Liver (tissue), 9 donors: ENCODE results near the gene SMAP2. TPM values are rescaled to one million over a fixed set of nuclear protein-coding genes. Genes with fewer than 3 reads are reported as not detected.

Experiments
- DNase-seq: peaks from one replicate; pipeline ENCODE4 v3.0.0-alpha.2; 2017; ENCODE audit warnings: low spot score
- H3K27ac ChIP-seq, 2 donors: one replicate each; pipeline ENCODE4 v1.7.0; 2013; ENCODE audit warnings: inconsistent platforms in 2 of 2, low read length in 2 of 2, control low read depth in 1 of 2, low read depth in 1 of 2, mild to moderate bottlenecking in 1 of 2
- H3K27me3 ChIP-seq, 4 donors: one replicate each; pipeline versions ENCODE4 v1.6.1 to v1.7.0; 2013; ENCODE audit warnings: low read length in 3 of 4, inconsistent platforms in 1 of 4, mild to moderate bottlenecking in 1 of 4, moderate library complexity in 1 of 4; ENCODE audit not compliant: control insufficient read depth in 4 of 4, insufficient read depth in 4 of 4
- H3K36me3 ChIP-seq, 4 donors: one replicate each; pipeline versions ENCODE4 v1.6.1 to v1.7.0; 2013; ENCODE audit warnings: low read length in 3 of 4, mild to moderate bottlenecking in 3 of 4, low read depth in 1 of 4, moderate library complexity in 1 of 4; ENCODE audit not compliant: control insufficient read depth in 4 of 4, insufficient read depth in 3 of 4
- H3K4me1 ChIP-seq, 4 donors: one replicate each; pipeline versions ENCODE4 v1.6.1 to v1.7.0; 2013; ENCODE audit warnings: low read length in 3 of 4, mild to moderate bottlenecking in 3 of 4, moderate library complexity in 1 of 4; ENCODE audit not compliant: control insufficient read depth in 4 of 4, insufficient read depth in 4 of 4
- H3K4me3 ChIP-seq, 3 donors: one replicate each; pipeline versions ENCODE4 v1.6.1 to v1.7.0; 2013; ENCODE audit warnings: low read length in 3 of 3, control low read depth in 1 of 3, low read depth in 1 of 3, mild to moderate bottlenecking in 1 of 3
- H3K9ac ChIP-seq, 2 donors: one replicate each; pipeline ENCODE4 v1.7.0; 2013; ENCODE audit warnings: low read length in 2 of 2, mild to moderate bottlenecking in 2 of 2, moderate library complexity in 2 of 2, control low read depth in 1 of 2, low read depth in 1 of 2
- H3K9me3 ChIP-seq, 4 donors: one replicate each; pipeline versions ENCODE4 v1.6.1 to v1.7.0; 2013; ENCODE audit warnings: low read length in 3 of 4; ENCODE audit not compliant: control insufficient read depth in 4 of 4
- EGR1 ChIP-seq, 2 donors: IDR thresholded peaks; 2 replicates each; pipeline ENCODE4 v1.6.1; 2016 to 2018; ENCODE audit warnings: antibody characterized with exemption in 2 of 2, low read depth in 2 of 2
- FOXA1 ChIP-seq: IDR thresholded peaks from 2 replicates; pipeline ENCODE4 v1.6.1; 2016; ENCODE audit warnings: antibody characterized with exemption
- FOXA2 ChIP-seq: IDR thresholded peaks from 2 replicates; pipeline ENCODE4 v1.6.1; 2016; ENCODE audit warnings: antibody characterized with exemption
- GABPA ChIP-seq, 2 donors: IDR thresholded peaks in 1 of 2; conservative IDR thresholded peaks in 1 of 2; 2 replicates each; pipeline ENCODE4 v1.6.1; 2016; ENCODE audit warnings: antibody characterized with exemption in 2 of 2, mild to moderate bottlenecking in 1 of 2, moderate library complexity in 1 of 2
- HNF4A ChIP-seq, 2 donors: conservative IDR thresholded peaks; 2 replicates each; pipeline ENCODE4 v1.6.1; 2016; ENCODE audit warnings: antibody characterized with exemption in 2 of 2, mild to moderate bottlenecking in 2 of 2
- HNF4G ChIP-seq: IDR thresholded peaks from 2 replicates; pipeline ENCODE4 v1.6.1; 2016; ENCODE audit warnings: antibody characterized with exemption
- JUND ChIP-seq, 2 donors: IDR thresholded peaks; 2 replicates each; pipeline ENCODE4 v1.6.1; 2016; ENCODE audit warnings: antibody characterized with exemption in 2 of 2
- NR2F2 ChIP-seq: IDR thresholded peaks from 2 replicates; pipeline ENCODE4 v1.6.1; 2016; ENCODE audit warnings: antibody characterized with exemption
- RAD21 ChIP-seq, 2 donors: IDR thresholded peaks; 2 replicates each; pipeline ENCODE4 v1.6.1; 2016; ENCODE audit warnings: antibody characterized with exemption in 2 of 2, mild to moderate bottlenecking in 2 of 2
- RXRA ChIP-seq, 2 donors: IDR thresholded peaks; 2 replicates each; pipeline ENCODE4 v1.6.1; 2017 to 2018; ENCODE audit warnings: antibody characterized with exemption in 2 of 2, mild to moderate bottlenecking in 1 of 2
- SP1 ChIP-seq: IDR thresholded peaks from 2 replicates; pipeline ENCODE4 v1.6.1; 2018; ENCODE audit warnings: antibody characterized with exemption, mild to moderate bottlenecking
- TAF1 ChIP-seq: conservative IDR thresholded peaks from 2 replicates; pipeline ENCODE4 v1.6.1; 2016; ENCODE audit warnings: antibody characterized with exemption, mild to moderate bottlenecking
- YY1 ChIP-seq: IDR thresholded peaks from 2 replicates; pipeline ENCODE4 v1.6.1; 2016; ENCODE audit warnings: antibody characterized with exemption, mild to moderate bottlenecking
- WGBS: extraction: QIAGEN DNeasy Blood & Tissue Kit; methylation state at CpG from one replicate; pipeline ENCODE4 v1.1.7; 2013; 5-methylcytosine and 5-hydroxymethylcytosine counted together
- polyA plus RNA-seq, 2 donors: library from polyadenylated mRNA; stranded (reverse) in 1 of 2; unstranded in 1 of 2; fragments of 200-250 nt in 1 of 2; fragments of >200 nt in 1 of 2; fragmentation: Nextera tagmentation in 1 of 2; extraction: Ambion mirVana in 1 of 2; gene quantifications; one replicate each; pipeline versions ENCODE4 v1.2.1 to v1.2.3, GENCODE V29; 2013 to 2015
- total RNA-seq, 2 donors: library from RNA; depleted of rRNA; stranded (reverse); fragments of >200 nt; gene quantifications; one replicate each; pipeline ENCODE4 v1.2.3, GENCODE V29; 2014
- TF ChIP-seq, protein P1 (sequence below): IDR thresholded peaks from 2 replicates; pipeline ENCODE4 v1.6.1; 2016; ENCODE audit warnings: antibody characterized with exemption, mild to moderate bottlenecking
- TF ChIP-seq, protein P2 (sequence below): fragments of 150-350 bp; IDR thresholded peaks from 2 replicates; pipeline ENCODE4 v1.5.1; 2017; ENCODE audit warnings: improper control_type of control experiment, low read depth, low read length; ENCODE audit not compliant: missing input control
- TF ChIP-seq, protein P3 (sequence below): IDR thresholded peaks from 2 replicates; pipeline ENCODE4 v1.6.1; 2016; ENCODE audit warnings: antibody characterized with exemption
- TF ChIP-seq, protein P4 (sequence below): IDR thresholded peaks from 2 replicates; pipeline ENCODE4 v1.6.1; 2016; ENCODE audit warnings: antibody characterized with exemption
- TF ChIP-seq, protein P5 (sequence below): IDR thresholded peaks from 2 replicates; pipeline ENCODE4 v1.6.1; 2016; ENCODE audit warnings: antibody characterized with exemption
- donor health status: healthy.
- donor health status: healthy.
- donor health status: healthy.
- donor health status: healthy.
- donor health status: healthy.

SMAP2 gene
- total and polyA plus RNA-seq, 4 donors, result 20.0 to 36.8 (median 29.8) TPM

DNA sequence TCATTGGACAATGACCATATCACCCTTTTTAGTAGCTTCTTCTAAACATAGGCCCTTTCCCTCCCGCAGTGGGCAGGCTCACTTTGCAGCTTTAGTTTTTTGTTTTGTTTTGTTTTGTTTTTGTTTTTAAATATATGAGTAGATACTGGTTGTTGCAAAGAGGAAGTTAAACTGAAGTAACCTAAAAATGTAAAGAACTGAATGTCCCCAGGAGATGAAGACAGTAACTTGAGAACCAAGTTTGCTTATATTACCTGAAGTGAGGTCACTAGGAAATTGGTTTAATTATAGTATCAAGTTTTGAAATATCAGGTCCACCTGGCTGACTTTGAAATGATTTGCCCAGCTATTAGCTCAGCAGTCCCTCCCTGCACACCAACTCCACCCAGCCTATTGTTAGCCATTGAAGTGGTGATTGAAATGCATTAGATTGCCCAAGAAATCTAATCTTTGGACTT, 18.2 kb downstream of the SMAP2 start:
- H3K4me3 ChIP-seq, result no peak overlapping the region
- H3K9ac ChIP-seq, result peak overlapping the region in 1 of 2 donors; percentile 21
- TF ChIP-seq SP1, result peak; percentile 62
- TF ChIP-seq HNF4G, result no peak
- TF ChIP-seq, protein P1, sequence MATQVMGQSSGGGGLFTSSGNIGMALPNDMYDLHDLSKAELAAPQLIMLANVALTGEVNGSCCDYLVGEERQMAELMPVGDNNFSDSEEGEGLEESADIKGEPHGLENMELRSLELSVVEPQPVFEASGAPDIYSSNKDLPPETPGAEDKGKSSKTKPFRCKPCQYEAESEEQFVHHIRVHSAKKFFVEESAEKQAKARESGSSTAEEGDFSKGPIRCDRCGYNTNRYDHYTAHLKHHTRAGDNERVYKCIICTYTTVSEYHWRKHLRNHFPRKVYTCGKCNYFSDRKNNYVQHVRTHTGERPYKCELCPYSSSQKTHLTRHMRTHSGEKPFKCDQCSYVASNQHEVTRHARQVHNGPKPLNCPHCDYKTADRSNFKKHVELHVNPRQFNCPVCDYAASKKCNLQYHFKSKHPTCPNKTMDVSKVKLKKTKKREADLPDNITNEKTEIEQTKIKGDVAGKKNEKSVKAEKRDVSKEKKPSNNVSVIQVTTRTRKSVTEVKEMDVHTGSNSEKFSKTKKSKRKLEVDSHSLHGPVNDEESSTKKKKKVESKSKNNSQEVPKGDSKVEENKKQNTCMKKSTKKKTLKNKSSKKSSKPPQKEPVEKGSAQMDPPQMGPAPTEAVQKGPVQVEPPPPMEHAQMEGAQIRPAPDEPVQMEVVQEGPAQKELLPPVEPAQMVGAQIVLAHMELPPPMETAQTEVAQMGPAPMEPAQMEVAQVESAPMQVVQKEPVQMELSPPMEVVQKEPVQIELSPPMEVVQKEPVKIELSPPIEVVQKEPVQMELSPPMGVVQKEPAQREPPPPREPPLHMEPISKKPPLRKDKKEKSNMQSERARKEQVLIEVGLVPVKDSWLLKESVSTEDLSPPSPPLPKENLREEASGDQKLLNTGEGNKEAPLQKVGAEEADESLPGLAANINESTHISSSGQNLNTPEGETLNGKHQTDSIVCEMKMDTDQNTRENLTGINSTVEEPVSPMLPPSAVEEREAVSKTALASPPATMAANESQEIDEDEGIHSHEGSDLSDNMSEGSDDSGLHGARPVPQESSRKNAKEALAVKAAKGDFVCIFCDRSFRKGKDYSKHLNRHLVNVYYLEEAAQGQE, result no peak
- no peak for TF ChIP-seq FOXA1
- TF ChIP-seq, protein P2, sequence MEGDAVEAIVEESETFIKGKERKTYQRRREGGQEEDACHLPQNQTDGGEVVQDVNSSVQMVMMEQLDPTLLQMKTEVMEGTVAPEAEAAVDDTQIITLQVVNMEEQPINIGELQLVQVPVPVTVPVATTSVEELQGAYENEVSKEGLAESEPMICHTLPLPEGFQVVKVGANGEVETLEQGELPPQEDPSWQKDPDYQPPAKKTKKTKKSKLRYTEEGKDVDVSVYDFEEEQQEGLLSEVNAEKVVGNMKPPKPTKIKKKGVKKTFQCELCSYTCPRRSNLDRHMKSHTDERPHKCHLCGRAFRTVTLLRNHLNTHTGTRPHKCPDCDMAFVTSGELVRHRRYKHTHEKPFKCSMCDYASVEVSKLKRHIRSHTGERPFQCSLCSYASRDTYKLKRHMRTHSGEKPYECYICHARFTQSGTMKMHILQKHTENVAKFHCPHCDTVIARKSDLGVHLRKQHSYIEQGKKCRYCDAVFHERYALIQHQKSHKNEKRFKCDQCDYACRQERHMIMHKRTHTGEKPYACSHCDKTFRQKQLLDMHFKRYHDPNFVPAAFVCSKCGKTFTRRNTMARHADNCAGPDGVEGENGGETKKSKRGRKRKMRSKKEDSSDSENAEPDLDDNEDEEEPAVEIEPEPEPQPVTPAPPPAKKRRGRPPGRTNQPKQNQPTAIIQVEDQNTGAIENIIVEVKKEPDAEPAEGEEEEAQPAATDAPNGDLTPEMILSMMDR, result no peak
- peak in 1 of 2 donors; percentile 54 for TF ChIP-seq RXRA (IDR thresholded peaks at IDR 0.05)
- TF ChIP-seq, protein P3, sequence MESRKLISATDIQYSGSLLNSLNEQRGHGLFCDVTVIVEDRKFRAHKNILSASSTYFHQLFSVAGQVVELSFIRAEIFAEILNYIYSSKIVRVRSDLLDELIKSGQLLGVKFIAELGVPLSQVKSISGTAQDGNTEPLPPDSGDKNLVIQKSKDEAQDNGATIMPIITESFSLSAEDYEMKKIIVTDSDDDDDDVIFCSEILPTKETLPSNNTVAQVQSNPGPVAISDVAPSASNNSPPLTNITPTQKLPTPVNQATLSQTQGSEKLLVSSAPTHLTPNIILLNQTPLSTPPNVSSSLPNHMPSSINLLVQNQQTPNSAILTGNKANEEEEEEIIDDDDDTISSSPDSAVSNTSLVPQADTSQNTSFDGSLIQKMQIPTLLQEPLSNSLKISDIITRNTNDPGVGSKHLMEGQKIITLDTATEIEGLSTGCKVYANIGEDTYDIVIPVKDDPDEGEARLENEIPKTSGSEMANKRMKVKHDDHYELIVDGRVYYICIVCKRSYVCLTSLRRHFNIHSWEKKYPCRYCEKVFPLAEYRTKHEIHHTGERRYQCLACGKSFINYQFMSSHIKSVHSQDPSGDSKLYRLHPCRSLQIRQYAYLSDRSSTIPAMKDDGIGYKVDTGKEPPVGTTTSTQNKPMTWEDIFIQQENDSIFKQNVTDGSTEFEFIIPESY, result no peak
- TF ChIP-seq YY1, result peak; percentile 59
- TF ChIP-seq JUND (IDR thresholded peaks at IDR 0.05), result peak in 1 of 2 donors; percentile 33
- peak; percentile 59 to 64 for TF ChIP-seq HNF4A (conservative IDR thresholded peaks at IDR 0.05)
- no peak for DNase-seq
- H3K4me1 ChIP-seq, result peaks cover 29 to 60% (median 48%) of the 10 kb centered on the region in 4 donors
- no peaks in the 10 kb centered on the region for H3K36me3 ChIP-seq
- peak overlapping the region; percentile 86 to 95 for H3K27ac ChIP-seq
- H3K27me3 ChIP-seq, result no peaks in the 10 kb centered on the region
- H3K9me3 ChIP-seq, result no peaks in the 10 kb centered on the region
- WGBS, result 74% methylated on average over 1 of the region's 1 CpG

DNA sequence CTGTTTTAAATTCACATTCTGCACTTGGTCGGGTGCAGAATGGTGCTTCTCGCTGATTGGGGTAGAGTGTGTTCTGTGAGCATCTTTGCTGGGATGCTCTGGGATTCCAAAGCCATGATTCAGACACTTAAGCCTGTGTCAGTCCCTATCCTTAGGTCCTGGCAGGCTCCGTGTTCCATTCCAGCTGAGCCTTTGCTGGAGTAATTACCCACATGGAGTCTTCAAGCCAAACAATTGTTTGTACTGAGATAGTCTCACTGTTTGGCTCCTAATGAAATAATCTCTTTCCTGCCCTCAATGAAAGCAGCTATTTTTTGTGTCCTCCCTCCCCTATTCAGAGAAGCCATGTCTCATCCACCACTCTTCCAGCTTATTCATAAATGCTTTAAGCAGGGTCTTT, 18.7 kb downstream of the SMAP2 start:
- H3K27ac ChIP-seq, result peak overlapping the region; percentile 86 to 95
- no peaks in the 10 kb centered on the region for H3K36me3 ChIP-seq
- H3K9ac ChIP-seq, result peak overlapping the region in 1 of 2 donors; percentile 16
- H3K9me3 ChIP-seq, result no peaks in the 10 kb centered on the region
- TF ChIP-seq JUND (IDR thresholded peaks at IDR 0.05) (no peak), RXRA (IDR thresholded peaks at IDR 0.05) (no peak), FOXA2 (no peak), YY1 (no peak), HNF4A (conservative IDR thresholded peaks at IDR 0.05) (no peak), NR2F2 (no peak), EGR1 (IDR thresholded peaks at IDR 0.05; ENCODE audit: low read depth in 2 of 2) (no peak), RAD21 (IDR thresholded peaks at IDR 0.05) (no peak), GABPA (IDR thresholded peaks at IDR 0.05 in 1 of 2, conservative IDR thresholded peaks at IDR 0.05 in 1 of 2) (no peak), SP1 (no peak), TAF1 (no peak), HNF4G (no peak), FOXA1 (no peak)
- TF ChIP-seq, protein P2, result no peak
- TF ChIP-seq, protein P4, sequence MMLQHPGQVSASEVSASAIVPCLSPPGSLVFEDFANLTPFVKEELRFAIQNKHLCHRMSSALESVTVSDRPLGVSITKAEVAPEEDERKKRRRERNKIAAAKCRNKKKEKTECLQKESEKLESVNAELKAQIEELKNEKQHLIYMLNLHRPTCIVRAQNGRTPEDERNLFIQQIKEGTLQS, result no peak
- TF ChIP-seq, protein P1, result no peak
- TF ChIP-seq, protein P5, sequence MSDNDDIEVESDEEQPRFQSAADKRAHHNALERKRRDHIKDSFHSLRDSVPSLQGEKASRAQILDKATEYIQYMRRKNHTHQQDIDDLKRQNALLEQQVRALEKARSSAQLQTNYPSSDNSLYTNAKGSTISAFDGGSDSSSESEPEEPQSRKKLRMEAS, result no peak
- DNase-seq, result no peak
- 64% methylated on average over 3 of the region's 3 CpGs for WGBS
- no peak overlapping the region for H3K4me3 ChIP-seq
- no peaks in the 10 kb centered on the region for H3K27me3 ChIP-seq
- H3K4me1 ChIP-seq, result peaks cover 27 to 61% (median 45%) of the 10 kb centered on the region in 4 donors
